HG03342 (cell line): Measurements from ENCODE around the gene FAM163B.

ENCODE experiments used
- ATAC-seq: cut with Tn5 transposase; IDR thresholded peaks from one replicate; pipeline ENCODE4 v1.9.1; 2021; ENCODE audit warnings: mild to moderate bottlenecking, moderate library complexity; ENCODE audit not compliant: unreplicated experiment

Gene FAM163B

GRCh38 chr9:133583586-133583985 lies 25.6 kb downstream of the FAM163B start:
- ATAC-seq = no peak

GRCh38 chr9:133583111-133583510 lies 26.1 kb downstream of the FAM163B start:
- no peak for ATAC-seq

- ATAC-seq = no peak
Measured at GRCh38 chr9:133582501-133583045, 26.6 kb downstream of the FAM163B start.

GRCh38 chr9:133581513-133582343 lies 27.5 kb downstream of the FAM163B start:
- no peak for ATAC-seq

- ATAC-seq = no peak
Measured at GRCh38 chr9:133581011-133581410, 28.2 kb downstream of the FAM163B start.

- no peak for ATAC-seq
Measured at GRCh38 chr9:133580419-133580738, 28.8 kb downstream of the FAM163B start.

GRCh38 chr9:133579601-133580418 lies 29.4 kb downstream of the FAM163B start:
- ATAC-seq = no peak

- ATAC-seq = no peak
Measured at GRCh38 chr9:133578524-133579441, 30.4 kb downstream of the FAM163B start.

GRCh38 chr9:133577737-133578112 lies 31.5 kb downstream of the FAM163B start:
- ATAC-seq = no peak

GRCh38 chr9:133576875-133577736 lies 32.1 kb downstream of the FAM163B start:
- no peak for ATAC-seq

- ATAC-seq = no peak
Measured at GRCh38 chr9:133576031-133576874, 32.9 kb downstream of the FAM163B start.

GRCh38 chr9:133575186-133576030 lies 33.8 kb downstream of the FAM163B start:
- ATAC-seq = no peak

GRCh38 chr9:133574771-133575170 lies 34.4 kb downstream of the FAM163B start:
- ATAC-seq = no peak

- no peak for ATAC-seq
Measured at GRCh38 chr9:133573791-133574515, 35.2 kb downstream of the FAM163B start.

GRCh38 chr9:133572821-133573361 lies 36.3 kb downstream of the FAM163B start:
- ATAC-seq = no peak

GRCh38 chr9:133571896-133572595 lies 37.1 kb downstream of the FAM163B start:
- ATAC-seq = no peak
